ENCODE results near the gene CFAP119.

The CFAP119 gene

DNA sequence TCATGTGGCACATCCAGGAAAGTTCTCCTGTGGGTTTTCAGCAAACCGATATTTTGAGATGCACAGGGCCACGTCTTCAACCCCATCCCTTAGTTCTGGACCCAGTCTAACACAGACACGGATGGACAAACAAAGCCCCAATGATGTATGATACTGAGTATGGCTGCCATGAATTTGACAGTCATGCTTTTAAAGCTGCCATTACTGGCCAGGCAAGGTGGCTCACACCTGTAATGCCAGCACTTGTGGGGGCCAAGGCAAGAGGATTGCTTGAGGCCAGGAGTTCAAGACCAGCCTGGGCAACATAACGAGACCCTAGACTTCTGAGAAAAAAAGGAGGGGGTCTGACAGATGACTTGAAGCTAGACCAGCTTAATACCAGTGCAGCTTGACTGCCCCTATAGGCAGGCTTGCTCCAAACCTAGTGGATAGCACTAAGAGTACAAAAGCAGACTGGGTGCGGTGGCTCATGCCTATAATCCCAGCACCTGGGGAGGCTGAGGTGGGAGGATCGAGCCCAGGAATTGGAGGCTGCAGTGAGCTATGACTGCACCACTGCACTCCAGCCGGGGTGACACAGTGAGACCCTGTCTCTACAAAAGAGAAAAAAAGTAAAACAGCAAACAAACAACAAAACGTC, 35.9 kb upstream of the CFAP119 start:
- no peak overlapping the region for H3K9ac ChIP-seq (ENCODE audit: low read length)
- no peaks in the 10 kb centered on the region for H3K9me2 ChIP-seq (ENCODE audit: low read depth, low read length)
- no peaks in the 10 kb centered on the region for H3K4me1 ChIP-seq (ENCODE audit: insufficient read depth, low read length, severe bottlenecking)
- H3K4me2 ChIP-seq (ENCODE audit: low read length) = no peak overlapping the region
- H3K27me3 ChIP-seq (ENCODE audit: insufficient read depth, low read length) = peaks cover 8% of the 10 kb centered on the region
- no peaks in the 10 kb centered on the region for H3K36me3 ChIP-seq (ENCODE audit: insufficient read depth, low read length)
- no peaks in the 10 kb centered on the region for H3K79me2 ChIP-seq (ENCODE audit: insufficient read depth, low read length)
- no peaks in the 10 kb centered on the region for H3K9me3 ChIP-seq (ENCODE audit: low read length)
- H3K4me3 ChIP-seq (ENCODE audit: low read depth, low read length, poor library complexity, severe bottlenecking) = no peak overlapping the region
- no peak overlapping the region for H3K27ac ChIP-seq (ENCODE audit: low read depth, low read length, poor library complexity, severe bottlenecking)
- TF ChIP-seq CTCF (IDR thresholded peaks at IDR 0.05; ENCODE audit: low read length) = peak; percentile 26
- TF ChIP-seq EZH2 (IDR thresholded peaks at IDR 0.05; ENCODE audit: borderline replicate concordance, low read length) = no peak
- H3F3A ChIP-seq (ENCODE audit: insufficient read depth, low read length) = no peaks in the 10 kb centered on the region
- no peak overlapping the region for H2AFZ ChIP-seq (ENCODE audit: low read length)
- no peaks in the 10 kb centered on the region for H4K20me1 ChIP-seq (ENCODE audit: insufficient read depth, low read length)

DNA sequence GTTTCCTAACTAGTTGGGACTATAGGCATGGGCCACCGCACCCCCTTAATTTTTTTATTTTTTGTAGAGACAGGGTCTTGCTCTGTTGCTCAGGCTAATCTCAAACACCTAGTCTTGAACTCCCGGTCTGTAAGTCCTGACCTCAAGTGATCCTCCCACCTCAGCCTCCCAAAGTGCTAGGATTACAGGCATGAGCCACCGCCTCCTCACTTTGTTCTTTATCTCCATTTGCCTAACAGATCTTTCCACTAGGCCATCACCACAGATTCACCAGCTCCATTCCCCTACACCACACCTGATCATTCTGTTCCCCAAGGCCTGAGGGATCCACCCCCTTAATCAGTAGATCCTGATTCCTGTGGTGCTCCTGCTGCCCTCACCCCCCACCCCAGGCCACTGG, 32.8 kb upstream of the CFAP119 start:
- H3K9ac ChIP-seq (ENCODE audit: low read length) = no peak overlapping the region

GRCh38 chr16:30793508-30794069, 31.7 kb upstream of the CFAP119 start:
- Histone ChIP-seq H3K9ac (ENCODE audit: low read length) (no peak overlapping the region), H3F3A (ENCODE audit: insufficient read depth, low read length) (no peaks in the 10 kb centered on the region), H3K79me2 (ENCODE audit: insufficient read depth, low read length) (no peaks in the 10 kb centered on the region), H3K4me2 (ENCODE audit: low read length) (no peak overlapping the region), H3K4me1 (ENCODE audit: insufficient read depth, low read length, severe bottlenecking) (no peaks in the 10 kb centered on the region), H2AFZ (ENCODE audit: low read length) (no peak overlapping the region), H3K27me3 (ENCODE audit: insufficient read depth, low read length) (peaks cover 11% of the 10 kb centered on the region; the same call in 1 of the 2 replicates), H3K9me2 (ENCODE audit: low read depth, low read length) (no peaks in the 10 kb centered on the region), H3K27ac (ENCODE audit: low read depth, low read length, poor library complexity, severe bottlenecking) (no peak overlapping the region), H3K36me3 (ENCODE audit: insufficient read depth, low read length) (no peaks in the 10 kb centered on the region), H3K9me3 (ENCODE audit: low read length) (no peaks in the 10 kb centered on the region), H3K4me3 (ENCODE audit: low read depth, low read length, poor library complexity, severe bottlenecking) (no peak overlapping the region), H4K20me1 (ENCODE audit: insufficient read depth, low read length) (no peaks in the 10 kb centered on the region)
- TF ChIP-seq EZH2 (IDR thresholded peaks at IDR 0.05; ENCODE audit: borderline replicate concordance, low read length) (no peak), CTCF (IDR thresholded peaks at IDR 0.05; ENCODE audit: low read length) (no peak)

More for the DNA sequence above, 32.8 kb upstream of the CFAP119 start:
- H3K4me1 ChIP-seq (ENCODE audit: insufficient read depth, low read length, severe bottlenecking) = no peaks in the 10 kb centered on the region
- H3K4me2 ChIP-seq (ENCODE audit: low read length) = no peak overlapping the region
- H3K9me3 ChIP-seq (ENCODE audit: low read length) = no peaks in the 10 kb centered on the region
- H3K79me2 ChIP-seq (ENCODE audit: insufficient read depth, low read length) = no peaks in the 10 kb centered on the region
- no peak overlapping the region for H3K27ac ChIP-seq (ENCODE audit: low read depth, low read length, poor library complexity, severe bottlenecking)
- no peaks in the 10 kb centered on the region for H3K36me3 ChIP-seq (ENCODE audit: insufficient read depth, low read length)
- no peak overlapping the region for H3K4me3 ChIP-seq (ENCODE audit: low read depth, low read length, poor library complexity, severe bottlenecking)
- peaks cover 11% of the 10 kb centered on the region; the same call in 1 of the 2 replicates for H3K27me3 ChIP-seq (ENCODE audit: insufficient read depth, low read length)
- no peaks in the 10 kb centered on the region for H3F3A ChIP-seq (ENCODE audit: insufficient read depth, low read length)
- TF ChIP-seq EZH2 (IDR thresholded peaks at IDR 0.05; ENCODE audit: borderline replicate concordance, low read length) (no peak), CTCF (IDR thresholded peaks at IDR 0.05; ENCODE audit: low read length) (no peak)
- no peaks in the 10 kb centered on the region for H4K20me1 ChIP-seq (ENCODE audit: insufficient read depth, low read length)
- no peaks in the 10 kb centered on the region for H3K9me2 ChIP-seq (ENCODE audit: low read depth, low read length)
- no peak overlapping the region for H2AFZ ChIP-seq (ENCODE audit: low read length)

Data from OCI-LY1 (cell line).